Esophagus muscularis mucosa (tissue), 4 donors: ENCODE measurements around the gene MAMLD1.

Source experiments
- CTCF ChIP-seq, 3 experiments: fragments of 200-600 bp in 2 of 3; fragments of 450-650 bp in 1 of 3; sonication (generic) in 2 of 3; IDR thresholded peaks; one replicate each; pipeline ENCODE4 v1.5.1; 2017 to 2019; ENCODE audit warnings: antibody characterized with exemption in 3 of 3, mild to moderate bottlenecking in 2 of 3, moderate library complexity in 1 of 3
- EP300 ChIP-seq: sonication (generic); formaldehyde crosslinking; IDR thresholded peaks from one replicate; pipeline ENCODE4 v1.6.1; 2017; ENCODE audit warnings: antibody characterized with exemption
- POLR2A ChIP-seq: fragments of 450-650 bp; IDR thresholded peaks from one replicate; pipeline ENCODE4 v1.6.1; 2017; ENCODE audit warnings: antibody characterized with exemption, moderate library complexity, mild to moderate bottlenecking, low read depth
- POLR2AphosphoS5 ChIP-seq, 2 donors: sonication (generic); formaldehyde crosslinking; IDR thresholded peaks; one replicate each; pipeline ENCODE4 v1.6.1; 2017; ENCODE audit warnings: antibody characterized with exemption in 2 of 2

GRCh38 chrX:150476164-150476699 lies 113.1 kb downstream of the MAMLD1 start:
- TF ChIP-seq CTCF (IDR thresholded peaks at IDR 0.05) (no peak), EP300 (no peak), POLR2A (no peak), POLR2AphosphoS5 (IDR thresholded peaks at IDR 0.05) (no peak)
